Ectodermal cell (in vitro differentiated cells): ENCODE data around the gene LYG2.
"Not testable (repeated sequence)": the region's sequence is repeated elsewhere in the genome, so short reads cannot be mapped to it uniquely, and the experiment has no call there.

ENCODE experiments used
- H3K27ac ChIP-seq: 2 replicates; pipeline ENCODE4 v1.7.0; 2013; ENCODE audit warnings: mild to moderate bottlenecking, low read depth, low read length; ENCODE audit not compliant: insufficient read depth, poor library complexity, severe bottlenecking
- H3K27me3 ChIP-seq: 2 replicates; pipeline ENCODE4 v1.7.0; 2013; ENCODE audit warnings: mild to moderate bottlenecking, low read length; ENCODE audit not compliant: insufficient read depth, control insufficient read depth, poor library complexity, severe bottlenecking
- H3K36me3 ChIP-seq: one replicate; pipeline ENCODE4 v1.7.0; 2013; ENCODE audit warnings: low read length; ENCODE audit not compliant: control insufficient read depth, insufficient read depth
- H3K4me1 ChIP-seq: one replicate; pipeline ENCODE4 v1.7.0; 2013; ENCODE audit warnings: low read length; ENCODE audit not compliant: control insufficient read depth, insufficient read depth
- H3K4me3 ChIP-seq: 2 replicates; pipeline ENCODE4 v1.7.0; 2013; ENCODE audit warnings: low read depth, low read length, control low read depth; ENCODE audit not compliant: insufficient read depth
- H3K9me3 ChIP-seq: 2 replicates; pipeline ENCODE4 v1.7.0; 2013; ENCODE audit warnings: mild to moderate bottlenecking, low read length, moderate library complexity; ENCODE audit not compliant: control insufficient read depth
- WGBS, 2 experiments: methylation state at CpG; one replicate each; pipeline ENCODE4 v1.1.7; 2013; ENCODE audit warnings: missing lambda C conversion rate in 2 of 2; 5-methylcytosine and 5-hydroxymethylcytosine counted together

The LYG2 gene

GRCh38 chr2:99205491-99205890 lies 50.0 kb downstream of the LYG2 start:
- Histone ChIP-seq H3K9me3 (no peaks in the 10 kb centered on the region), H3K36me3 (no peaks in the 10 kb centered on the region), H3K27me3 (no peaks in the 10 kb centered on the region), H3K27ac (no peak overlapping the region), H3K4me1 (no peaks in the 10 kb centered on the region), H3K4me3 (no peak overlapping the region)
- WGBS, 2 experiments: 90 to 91% methylated on average over 5 of the region's 5 CpGs

GRCh38 chr2:99201959-99202678 lies 53.3 kb downstream of the LYG2 start:
- no peaks in the 10 kb centered on the region for H3K4me1 ChIP-seq
- H3K36me3 ChIP-seq: peaks cover 5% of the 10 kb centered on the region
- H3K4me3 ChIP-seq: no peak overlapping the region
- no peak overlapping the region for H3K27ac ChIP-seq
- no peaks in the 10 kb centered on the region for H3K27me3 ChIP-seq
- H3K9me3 ChIP-seq: no peaks in the 10 kb centered on the region
- WGBS, 2 experiments: 86 to 91% methylated on average over 3 of the region's 4 CpGs

- Histone ChIP-seq H3K4me3 (no peak overlapping the region), H3K9me3 (no peaks in the 10 kb centered on the region)
- 94 to 100% methylated on average over 6 of the region's 7 CpGs for WGBS, 2 experiments
These were observed 55.2 kb downstream of the LYG2 start for GRCh38 chr2:99200076-99200800.

GRCh38 chr2:99198103-99198841 lies 57.2 kb downstream of the LYG2 start:
- no peak overlapping the region for H3K27ac ChIP-seq
- 93% methylated on average over 6 of the region's 6 CpGs for WGBS, 2 experiments
- no peaks in the 10 kb centered on the region for H3K4me1 ChIP-seq
- H3K4me3 ChIP-seq: no peak overlapping the region
- H3K27me3 ChIP-seq: no peaks in the 10 kb centered on the region
- no peaks in the 10 kb centered on the region for H3K9me3 ChIP-seq
- peaks cover 20% of the 10 kb centered on the region for H3K36me3 ChIP-seq

More at GRCh38 chr2:99200076-99200800, 55.2 kb downstream of the LYG2 start:
- peaks cover 19% of the 10 kb centered on the region for H3K36me3 ChIP-seq
- H3K27me3 ChIP-seq: no peaks in the 10 kb centered on the region
- H3K4me1 ChIP-seq: no peaks in the 10 kb centered on the region
- H3K27ac ChIP-seq: no peak overlapping the region

GRCh38 chr2:99192364-99192763 lies 63.1 kb downstream of the LYG2 start:
- H3K36me3 ChIP-seq: peaks cover 29% of the 10 kb centered on the region
- not testable (repeated sequence) for H3K9me3 ChIP-seq, H3K27ac ChIP-seq, H3K4me1 ChIP-seq, H3K27me3 ChIP-seq, H3K4me3 ChIP-seq
- 93 to 97% methylated on average over 4 of the region's 4 CpGs for WGBS, 2 experiments
